BE2C (cell line): ENCODE measurements around the gene GRIN2A.

ENCODE experiments used
- DNase-seq: peaks from one replicate; pipeline ENCODE4 v3.0.0-alpha.2; 2020
- H3K27me3 ChIP-seq: fragments of 250-450 bp; sonication (Bioruptor Pico); 2 replicates; pipeline ENCODE4 v1.5.1; 2020; ENCODE audit warnings: mild to moderate bottlenecking
- H3K36me3 ChIP-seq: fragments of 250-450 bp; sonication (Bioruptor Pico); 2 replicates; pipeline ENCODE4 v1.5.1; 2020; ENCODE audit warnings: mild to moderate bottlenecking
- H3K4me1 ChIP-seq: fragments of 250-450 bp; sonication (Bioruptor Pico); 2 replicates; pipeline ENCODE4 v1.5.1; 2020
- H3K4me3 ChIP-seq: 2 replicates; pipeline ENCODE4 v1.5.1; 2011; ENCODE audit warnings: low read depth, low read length
- H3K9me3 ChIP-seq: fragments of 250-450 bp; sonication (Bioruptor Pico); 2 replicates; pipeline ENCODE4 v1.5.1; 2020
- TF ChIP-seq, protein P1 (sequence below): IDR thresholded peaks from 2 replicates; pipeline ENCODE4 v1.5.1; 2012; ENCODE audit warnings: mild to moderate bottlenecking, low read depth, low read length

The GRIN2A gene

DNA sequence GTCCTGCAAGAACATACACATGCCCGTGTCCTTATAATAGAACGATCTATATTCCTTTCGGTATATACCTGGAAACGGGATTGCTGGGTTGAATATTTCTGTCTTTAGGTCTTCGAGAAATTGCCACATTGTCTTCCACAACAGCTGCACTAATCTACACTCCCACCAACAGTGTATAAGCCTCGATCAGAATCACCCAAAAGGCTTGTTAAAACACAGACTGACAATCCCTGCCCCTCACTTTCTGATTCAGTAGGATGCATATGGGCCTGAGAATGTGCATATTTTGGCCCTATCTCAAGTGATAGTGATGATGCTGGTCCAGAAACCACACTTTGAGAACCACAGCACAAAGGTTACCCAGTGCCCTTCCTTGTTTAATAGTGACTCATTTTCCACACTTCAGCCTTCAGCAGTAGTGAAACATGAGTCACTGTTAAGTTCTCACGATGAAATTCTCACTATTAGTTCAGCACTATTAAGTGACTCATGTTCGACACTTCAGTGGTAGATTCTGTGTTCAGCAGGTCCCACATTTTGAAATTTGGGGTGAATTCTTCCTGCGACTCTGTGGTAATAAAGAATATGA is 215.6 kb downstream of the GRIN2A start:
- TF ChIP-seq, protein P1, sequence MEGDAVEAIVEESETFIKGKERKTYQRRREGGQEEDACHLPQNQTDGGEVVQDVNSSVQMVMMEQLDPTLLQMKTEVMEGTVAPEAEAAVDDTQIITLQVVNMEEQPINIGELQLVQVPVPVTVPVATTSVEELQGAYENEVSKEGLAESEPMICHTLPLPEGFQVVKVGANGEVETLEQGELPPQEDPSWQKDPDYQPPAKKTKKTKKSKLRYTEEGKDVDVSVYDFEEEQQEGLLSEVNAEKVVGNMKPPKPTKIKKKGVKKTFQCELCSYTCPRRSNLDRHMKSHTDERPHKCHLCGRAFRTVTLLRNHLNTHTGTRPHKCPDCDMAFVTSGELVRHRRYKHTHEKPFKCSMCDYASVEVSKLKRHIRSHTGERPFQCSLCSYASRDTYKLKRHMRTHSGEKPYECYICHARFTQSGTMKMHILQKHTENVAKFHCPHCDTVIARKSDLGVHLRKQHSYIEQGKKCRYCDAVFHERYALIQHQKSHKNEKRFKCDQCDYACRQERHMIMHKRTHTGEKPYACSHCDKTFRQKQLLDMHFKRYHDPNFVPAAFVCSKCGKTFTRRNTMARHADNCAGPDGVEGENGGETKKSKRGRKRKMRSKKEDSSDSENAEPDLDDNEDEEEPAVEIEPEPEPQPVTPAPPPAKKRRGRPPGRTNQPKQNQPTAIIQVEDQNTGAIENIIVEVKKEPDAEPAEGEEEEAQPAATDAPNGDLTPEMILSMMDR = no peak
- DNase-seq = no peak
- Histone ChIP-seq H3K27me3 (no peaks in the 10 kb centered on the region), H3K9me3 (no peaks in the 10 kb centered on the region; the same call in 1 of the 2 replicates), H3K36me3 (no peaks in the 10 kb centered on the region), H3K4me1 (no peaks in the 10 kb centered on the region), H3K4me3 (no peak overlapping the region)

DNA sequence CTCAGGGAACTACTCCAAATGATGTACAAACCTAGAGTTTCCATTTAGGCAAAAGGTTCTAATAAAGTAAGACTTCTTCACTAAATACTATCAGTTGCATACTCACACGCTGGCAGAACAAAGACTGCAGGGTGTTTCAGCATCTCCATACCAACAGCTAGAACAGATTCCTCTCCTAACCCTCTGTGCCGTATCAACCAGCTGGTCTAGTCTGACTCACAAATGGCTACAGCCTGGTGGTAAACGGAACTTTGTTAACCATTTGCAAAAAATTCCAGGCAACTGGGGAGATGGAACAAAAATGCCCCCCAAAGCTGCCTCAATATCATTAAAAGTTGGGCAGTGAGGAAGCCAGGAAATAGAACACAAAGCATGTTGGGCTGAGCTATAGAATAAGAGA is 217.1 kb downstream of the GRIN2A start:
- Histone ChIP-seq H3K36me3 (no peaks in the 10 kb centered on the region), H3K4me1 (no peaks in the 10 kb centered on the region), H3K27me3 (no peaks in the 10 kb centered on the region), H3K4me3 (no peak overlapping the region), H3K9me3 (no peaks in the 10 kb centered on the region; the same call in 1 of the 2 replicates)
- TF ChIP-seq, protein P1 = no peak
- DNase-seq = no peak

DNA sequence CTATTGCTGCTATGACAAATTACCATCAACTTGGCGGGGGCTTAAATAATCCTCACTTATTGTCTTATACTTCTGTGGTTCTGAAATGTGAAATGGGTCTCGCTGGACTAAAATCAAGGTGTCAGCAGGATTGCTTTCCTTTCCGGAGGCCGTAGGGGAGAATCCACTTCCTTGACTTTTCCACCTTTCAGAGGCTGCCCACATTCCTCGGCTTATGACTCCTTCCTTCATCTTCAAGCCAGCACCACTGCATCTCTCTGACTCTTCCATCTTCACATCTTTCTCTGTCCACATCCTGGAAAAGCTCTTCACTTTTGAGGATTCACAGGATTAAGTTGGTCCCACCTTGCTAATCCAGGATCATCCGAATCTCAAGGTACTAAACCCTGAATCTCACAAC is 217.8 kb downstream of the GRIN2A start:
- Histone ChIP-seq H3K36me3 (no peaks in the 10 kb centered on the region), H3K27me3 (no peaks in the 10 kb centered on the region), H3K4me1 (no peaks in the 10 kb centered on the region), H3K9me3 (no peaks in the 10 kb centered on the region; the same call in 1 of the 2 replicates), H3K4me3 (no peak overlapping the region)
- TF ChIP-seq, protein P1 = no peak
- DNase-seq = no peak

DNA sequence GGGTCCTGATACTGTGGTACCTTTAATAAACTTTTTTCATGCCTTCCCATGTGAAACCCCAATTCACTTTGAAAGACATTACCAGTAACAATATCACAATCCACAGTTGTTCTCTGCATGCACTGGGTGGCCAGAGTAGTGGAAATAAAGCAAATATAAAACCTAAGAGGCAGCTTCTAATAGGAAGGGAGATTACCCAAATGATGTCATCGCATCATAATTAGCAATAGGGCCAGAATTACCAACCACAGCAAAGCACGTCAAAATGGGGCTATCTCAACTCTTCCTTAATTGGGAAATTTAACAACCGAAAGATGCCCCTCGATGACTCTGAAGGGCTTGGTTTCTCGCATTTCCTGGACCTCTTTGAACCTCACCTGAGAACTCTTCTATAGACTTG is 224.8 kb downstream of the GRIN2A start:
- H3K4me1 ChIP-seq = no peaks in the 10 kb centered on the region

DNA sequence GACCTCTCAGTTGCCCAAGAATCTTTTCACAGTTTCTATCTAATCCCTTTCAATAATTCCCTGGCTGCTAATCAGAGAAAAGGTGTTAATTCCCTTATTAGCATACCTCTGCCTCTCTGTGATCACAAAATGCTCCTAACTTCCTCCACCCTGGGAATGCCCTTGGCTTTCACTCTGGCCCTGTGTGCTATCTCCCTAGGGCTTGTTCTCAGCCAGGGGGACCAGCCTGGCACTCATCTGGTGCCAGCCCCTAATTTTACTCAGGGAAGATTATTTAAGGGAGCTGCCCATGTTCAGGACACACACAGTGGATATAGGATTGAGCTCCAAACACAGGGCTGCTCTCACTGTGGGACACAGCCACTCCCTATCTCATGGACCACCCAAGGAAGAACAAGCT is 225.2 kb downstream of the GRIN2A start:
- H3K4me1 ChIP-seq = no peaks in the 10 kb centered on the region
- TF ChIP-seq, protein P1 = no peak
- no peaks in the 10 kb centered on the region for H3K27me3 ChIP-seq
- DNase-seq = no peak
- H3K9me3 ChIP-seq = no peaks in the 10 kb centered on the region
- H3K36me3 ChIP-seq = no peaks in the 10 kb centered on the region
- no peak overlapping the region for H3K4me3 ChIP-seq

More for the DNA sequence above, 224.8 kb downstream of the GRIN2A start:
- H3K4me3 ChIP-seq = no peak overlapping the region
- H3K27me3 ChIP-seq = no peaks in the 10 kb centered on the region
- no peaks in the 10 kb centered on the region for H3K36me3 ChIP-seq
- no peak for DNase-seq
- TF ChIP-seq, protein P1 = no peak
- no peaks in the 10 kb centered on the region for H3K9me3 ChIP-seq

DNA sequence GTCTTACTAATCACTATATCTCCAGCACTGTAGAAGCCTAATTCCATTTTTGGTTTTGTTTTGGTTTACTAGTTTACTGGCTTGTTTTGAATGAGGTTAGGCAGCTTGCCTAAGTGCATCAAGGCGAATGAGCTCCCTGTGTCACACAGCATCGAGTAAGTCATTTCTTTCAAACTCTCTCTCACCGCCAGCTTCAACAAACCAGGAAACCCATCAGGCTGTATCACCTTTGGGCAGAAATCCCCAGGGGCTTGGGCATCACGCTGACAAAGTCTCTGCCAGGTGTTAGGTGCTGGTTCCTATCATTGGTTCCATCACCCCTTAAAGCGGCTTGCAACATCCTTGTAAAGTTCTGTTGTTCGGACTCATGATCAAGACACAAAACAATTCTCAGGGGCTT is 226.6 kb downstream of the GRIN2A start:
- Histone ChIP-seq H3K4me3 (no peak overlapping the region), H3K36me3 (no peaks in the 10 kb centered on the region), H3K9me3 (no peaks in the 10 kb centered on the region), H3K4me1 (no peaks in the 10 kb centered on the region), H3K27me3 (no peaks in the 10 kb centered on the region)
- TF ChIP-seq, protein P1 = no peak
- DNase-seq = no peak
